HL-60 (cell line): ENCODE measurements around the gene SLC23A3.

Experiments used
- DNase-seq, 2 experiments: peaks; one replicate each; pipeline ENCODE4 v3.0.0-alpha.2; 2010 to 2020; ENCODE audit warnings: low read depth in 1 of 2, low spot score in 1 of 2
- H3K27ac ChIP-seq: fragments of 250-450 bp; sonication (Bioruptor Pico); replicated peaks from 2 replicates; pipeline ENCODE4 v1.5.1; 2020; ENCODE audit warnings: mild to moderate bottlenecking, moderate library complexity
- H3K27me3 ChIP-seq: fragments of 250-450 bp; sonication (Bioruptor Pico); 2 replicates; pipeline ENCODE4 v1.5.1; 2021; ENCODE audit warnings: mild to moderate bottlenecking, moderate library complexity; ENCODE audit not compliant: insufficient read depth, poor library complexity, severe bottlenecking
- H3K4me3 ChIP-seq: replicated peaks from 2 replicates; pipeline ENCODE4 v1.5.1; 2011; ENCODE audit warnings: mild to moderate bottlenecking, control low read depth, low read length; ENCODE audit not compliant: insufficient read depth
- GABPA ChIP-seq: IDR thresholded peaks from 2 replicates; pipeline ENCODE4 v1.6.1; 2012; ENCODE audit warnings: low read depth
- POLR2AphosphoS5 ChIP-seq: IDR thresholded peaks from 2 replicates; pipeline ENCODE4 v1.6.1; 2012; ENCODE audit warnings: low read depth
- SPI1 ChIP-seq: IDR thresholded peaks from 2 replicates; pipeline ENCODE4 v1.6.1; 2012; ENCODE audit warnings: low read depth, mild to moderate bottlenecking, borderline replicate concordance
- TF ChIP-seq, protein P1 (sequence below): IDR thresholded peaks from one replicate; pipeline ENCODE4 v1.5.1; 2011; ENCODE audit warnings: low read length, control low read depth, inconsistent platforms; ENCODE audit not compliant: insufficient read depth
- TF ChIP-seq, protein P2 (sequence below): IDR thresholded peaks from 2 replicates; pipeline ENCODE4 v1.6.1; 2012; ENCODE audit warnings: low read depth; ENCODE audit not compliant: insufficient replicate concordance

SLC23A3 gene

DNA sequence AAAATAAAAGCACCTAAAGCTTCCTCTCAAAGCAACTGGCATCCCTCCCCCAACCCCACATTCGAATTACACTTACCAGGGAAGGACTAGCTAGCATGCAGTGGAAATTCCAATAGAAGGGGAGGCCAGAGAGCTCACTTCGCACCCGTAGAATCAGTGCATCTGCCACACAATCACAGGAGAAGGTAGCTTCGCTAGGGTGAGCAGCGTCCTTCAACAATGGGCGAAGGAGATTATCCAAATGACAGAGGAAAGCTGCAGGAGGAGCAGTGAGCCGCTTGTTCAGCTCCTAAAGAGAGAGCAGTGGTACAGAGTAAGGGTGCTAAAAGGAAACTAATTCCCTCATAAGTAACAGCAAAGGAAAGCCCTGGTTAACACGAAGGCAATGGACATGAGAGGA lies 12.4 kb downstream of the SLC23A3 start:
- Histone ChIP-seq H3K27ac (no peak overlapping the region), H3K27me3 (no peaks in the 10 kb centered on the region), H3K4me3 (no peak overlapping the region)
- no peak for DNase-seq
- TF ChIP-seq, protein P1, sequence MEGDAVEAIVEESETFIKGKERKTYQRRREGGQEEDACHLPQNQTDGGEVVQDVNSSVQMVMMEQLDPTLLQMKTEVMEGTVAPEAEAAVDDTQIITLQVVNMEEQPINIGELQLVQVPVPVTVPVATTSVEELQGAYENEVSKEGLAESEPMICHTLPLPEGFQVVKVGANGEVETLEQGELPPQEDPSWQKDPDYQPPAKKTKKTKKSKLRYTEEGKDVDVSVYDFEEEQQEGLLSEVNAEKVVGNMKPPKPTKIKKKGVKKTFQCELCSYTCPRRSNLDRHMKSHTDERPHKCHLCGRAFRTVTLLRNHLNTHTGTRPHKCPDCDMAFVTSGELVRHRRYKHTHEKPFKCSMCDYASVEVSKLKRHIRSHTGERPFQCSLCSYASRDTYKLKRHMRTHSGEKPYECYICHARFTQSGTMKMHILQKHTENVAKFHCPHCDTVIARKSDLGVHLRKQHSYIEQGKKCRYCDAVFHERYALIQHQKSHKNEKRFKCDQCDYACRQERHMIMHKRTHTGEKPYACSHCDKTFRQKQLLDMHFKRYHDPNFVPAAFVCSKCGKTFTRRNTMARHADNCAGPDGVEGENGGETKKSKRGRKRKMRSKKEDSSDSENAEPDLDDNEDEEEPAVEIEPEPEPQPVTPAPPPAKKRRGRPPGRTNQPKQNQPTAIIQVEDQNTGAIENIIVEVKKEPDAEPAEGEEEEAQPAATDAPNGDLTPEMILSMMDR: no peak
- TF ChIP-seq SPI1 (no peak), GABPA (no peak), POLR2AphosphoS5 (no peak)
- TF ChIP-seq, protein P2, sequence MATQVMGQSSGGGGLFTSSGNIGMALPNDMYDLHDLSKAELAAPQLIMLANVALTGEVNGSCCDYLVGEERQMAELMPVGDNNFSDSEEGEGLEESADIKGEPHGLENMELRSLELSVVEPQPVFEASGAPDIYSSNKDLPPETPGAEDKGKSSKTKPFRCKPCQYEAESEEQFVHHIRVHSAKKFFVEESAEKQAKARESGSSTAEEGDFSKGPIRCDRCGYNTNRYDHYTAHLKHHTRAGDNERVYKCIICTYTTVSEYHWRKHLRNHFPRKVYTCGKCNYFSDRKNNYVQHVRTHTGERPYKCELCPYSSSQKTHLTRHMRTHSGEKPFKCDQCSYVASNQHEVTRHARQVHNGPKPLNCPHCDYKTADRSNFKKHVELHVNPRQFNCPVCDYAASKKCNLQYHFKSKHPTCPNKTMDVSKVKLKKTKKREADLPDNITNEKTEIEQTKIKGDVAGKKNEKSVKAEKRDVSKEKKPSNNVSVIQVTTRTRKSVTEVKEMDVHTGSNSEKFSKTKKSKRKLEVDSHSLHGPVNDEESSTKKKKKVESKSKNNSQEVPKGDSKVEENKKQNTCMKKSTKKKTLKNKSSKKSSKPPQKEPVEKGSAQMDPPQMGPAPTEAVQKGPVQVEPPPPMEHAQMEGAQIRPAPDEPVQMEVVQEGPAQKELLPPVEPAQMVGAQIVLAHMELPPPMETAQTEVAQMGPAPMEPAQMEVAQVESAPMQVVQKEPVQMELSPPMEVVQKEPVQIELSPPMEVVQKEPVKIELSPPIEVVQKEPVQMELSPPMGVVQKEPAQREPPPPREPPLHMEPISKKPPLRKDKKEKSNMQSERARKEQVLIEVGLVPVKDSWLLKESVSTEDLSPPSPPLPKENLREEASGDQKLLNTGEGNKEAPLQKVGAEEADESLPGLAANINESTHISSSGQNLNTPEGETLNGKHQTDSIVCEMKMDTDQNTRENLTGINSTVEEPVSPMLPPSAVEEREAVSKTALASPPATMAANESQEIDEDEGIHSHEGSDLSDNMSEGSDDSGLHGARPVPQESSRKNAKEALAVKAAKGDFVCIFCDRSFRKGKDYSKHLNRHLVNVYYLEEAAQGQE: no peak

DNA sequence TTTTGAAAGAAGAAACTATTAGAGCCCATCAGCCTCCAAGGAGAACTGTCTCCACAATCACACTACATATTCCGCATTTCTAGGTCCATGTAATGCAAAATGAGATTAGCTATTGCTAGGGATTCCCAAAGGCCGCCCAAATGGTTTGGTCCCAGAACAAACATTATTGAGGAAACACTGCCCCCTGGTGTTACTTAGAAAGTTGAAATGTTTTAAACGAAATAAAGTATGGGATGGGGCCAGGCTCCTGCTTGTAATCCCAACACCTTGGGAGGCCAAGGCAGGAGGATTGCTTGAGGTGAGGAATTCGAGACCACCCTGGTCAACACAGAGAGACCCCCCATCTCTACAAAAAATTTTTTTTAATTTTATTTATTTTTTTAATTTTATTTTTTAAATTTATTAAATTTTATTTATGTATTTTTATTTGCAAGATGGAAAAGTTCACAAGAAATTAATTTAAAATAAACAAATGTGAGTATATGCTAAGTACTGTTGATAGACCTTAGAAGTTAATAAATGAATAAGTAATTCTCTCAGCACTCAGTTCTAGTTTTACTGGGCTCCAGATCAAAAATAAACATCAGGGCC lies 14.7 kb downstream of the SLC23A3 start:
- peak in 1 of 2 experiments; percentile 59 for DNase-seq
- H3K27me3 ChIP-seq: no peaks in the 10 kb centered on the region
- H3K4me3 ChIP-seq: no peak overlapping the region
- TF ChIP-seq GABPA: no peak
- no peak for TF ChIP-seq SPI1
- TF ChIP-seq, protein P1: no peak
- TF ChIP-seq POLR2AphosphoS5: no peak
- TF ChIP-seq, protein P2: no peak
- H3K27ac ChIP-seq: no peak overlapping the region

DNA sequence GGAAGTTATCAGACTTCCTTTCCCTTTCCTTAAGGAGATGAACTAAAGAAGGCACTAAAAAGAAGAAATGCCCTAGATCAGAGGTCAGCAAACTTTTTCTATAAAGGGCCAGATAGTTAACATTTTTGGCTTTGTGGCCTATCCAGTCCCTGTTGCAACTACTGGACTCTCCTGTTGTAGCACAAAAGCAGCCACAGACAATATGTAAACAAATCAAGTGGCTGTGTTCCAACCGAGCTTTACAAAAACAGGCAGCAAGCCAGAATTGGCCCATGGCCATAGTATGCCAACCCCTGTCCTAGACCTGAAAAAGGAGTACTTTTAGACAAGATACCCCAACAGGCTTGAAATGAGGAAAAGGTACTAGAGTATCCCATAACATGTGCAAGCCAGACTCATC lies 20.2 kb downstream of the SLC23A3 start:
- no peaks in the 10 kb centered on the region for H3K27me3 ChIP-seq
- TF ChIP-seq, protein P2: no peak
- TF ChIP-seq POLR2AphosphoS5: no peak
- TF ChIP-seq SPI1: no peak
- TF ChIP-seq, protein P1: no peak
- no peak for DNase-seq
- H3K4me3 ChIP-seq: no peak overlapping the region
- no peak overlapping the region for H3K27ac ChIP-seq
